NCI-H1930 (cell line): ENCODE data around the gene TBC1D4.
"Not testable (repeated sequence)": the region's sequence is repeated elsewhere in the genome, so short reads cannot be mapped to it uniquely, and the experiment has no call there.

ENCODE experiments used
- DNase-seq, 2 experiments: peaks; one replicate each; lab custom pipeline; 2025; lab: John Stamatoyannopoulos, UW

Gene TBC1D4

DNA sequence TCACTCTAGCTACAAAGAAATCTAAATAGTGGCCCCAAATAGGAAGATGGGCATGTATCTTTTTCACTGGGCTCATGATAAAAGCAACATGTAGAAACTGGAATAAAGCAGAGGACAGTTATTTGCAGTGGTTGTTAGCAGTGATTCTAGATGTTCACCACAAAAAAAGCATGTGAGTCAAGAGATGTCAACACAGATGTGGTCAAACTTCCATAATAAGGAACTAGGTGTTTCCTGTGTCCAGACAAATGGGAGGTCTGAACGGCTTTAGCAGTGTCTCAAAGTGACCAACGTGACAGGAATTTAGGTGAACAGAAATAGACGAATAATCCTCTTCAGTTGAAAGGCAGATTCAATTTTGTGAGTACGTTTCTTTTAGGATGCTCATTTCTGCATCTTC, 162.7 kb downstream of the TBC1D4 start:
- DNase-seq: no peak

DNA sequence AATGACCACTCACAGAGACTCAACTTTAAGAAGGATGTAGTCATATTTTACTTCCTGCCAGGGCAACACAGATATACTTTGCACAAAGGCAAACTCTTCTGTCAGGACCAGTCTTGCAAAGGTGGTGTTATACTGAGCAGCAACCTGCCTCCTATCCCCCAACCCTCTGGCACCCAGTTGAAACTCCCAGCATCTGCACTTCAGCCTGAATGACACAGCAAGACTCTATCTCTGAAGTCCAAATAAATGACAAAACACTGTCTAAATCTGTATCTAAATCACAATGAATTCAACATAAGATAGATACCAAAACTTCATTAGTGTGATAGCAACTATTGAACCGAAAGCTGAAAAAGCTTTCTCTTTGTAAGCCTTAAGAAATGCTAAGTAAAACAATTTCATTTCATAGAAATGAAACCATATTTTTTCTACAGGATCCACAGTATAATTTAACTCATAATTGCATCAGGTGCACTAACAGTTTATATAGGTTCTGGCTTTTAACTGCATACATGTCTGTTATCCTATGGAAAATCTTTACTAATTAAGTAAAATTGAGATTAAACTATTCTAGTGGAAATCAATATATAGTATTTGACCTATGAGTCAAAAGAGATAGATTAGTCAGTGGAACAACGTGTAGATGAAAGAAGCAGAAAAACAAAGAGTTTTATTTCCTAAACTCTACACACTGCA, 163.7 kb downstream of the TBC1D4 start:
- no peak for DNase-seq

DNA sequence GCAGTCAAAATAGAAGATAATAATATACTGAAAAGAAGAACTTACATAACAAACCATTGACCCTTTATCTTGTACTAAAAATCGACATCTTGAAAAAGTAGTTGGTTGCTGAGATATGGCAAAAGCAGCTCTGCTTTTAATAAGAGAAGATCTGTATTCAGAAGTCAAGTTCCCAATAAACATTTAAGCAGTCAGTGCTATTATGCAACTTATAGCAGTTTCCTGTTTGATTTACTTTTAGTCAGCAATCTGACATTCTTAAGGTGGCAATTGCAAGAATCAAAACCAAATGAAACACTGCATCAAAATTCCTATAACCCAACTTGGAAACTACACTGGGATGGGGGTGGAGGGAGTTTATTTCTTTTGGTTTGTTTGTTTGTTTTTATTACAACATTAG, 165.5 kb downstream of the TBC1D4 start:
- DNase-seq: no peak

DNA sequence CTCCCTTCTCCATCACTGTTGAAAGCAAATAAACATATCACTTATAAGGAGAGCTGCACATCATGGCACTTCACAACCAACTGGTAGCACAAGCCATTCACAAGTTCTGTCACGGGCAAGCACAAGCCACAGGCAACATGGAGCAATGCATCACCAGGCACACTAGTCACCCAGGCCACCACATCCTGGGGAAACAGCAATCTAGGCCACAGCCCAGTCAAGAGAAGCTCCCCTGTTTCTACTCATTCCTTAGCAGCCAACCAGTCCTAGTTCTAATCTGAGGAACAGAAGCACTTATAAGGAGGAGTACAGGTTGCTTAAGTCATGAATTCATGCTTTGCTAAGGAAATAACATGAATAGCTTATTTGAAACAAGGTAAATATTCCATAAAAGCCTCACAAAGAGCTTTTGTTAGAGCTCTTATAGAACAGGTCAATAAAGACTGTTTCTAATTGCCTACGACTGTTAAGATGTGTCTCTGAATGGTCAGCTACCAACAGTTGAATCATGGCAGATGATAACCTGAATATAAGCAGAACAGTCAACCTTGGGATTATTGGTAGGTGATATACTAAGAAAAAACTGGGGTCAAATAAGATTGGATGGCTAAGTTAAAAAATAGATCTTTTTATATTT, 169.0 kb downstream of the TBC1D4 start:
- DNase-seq: no peak

DNA sequence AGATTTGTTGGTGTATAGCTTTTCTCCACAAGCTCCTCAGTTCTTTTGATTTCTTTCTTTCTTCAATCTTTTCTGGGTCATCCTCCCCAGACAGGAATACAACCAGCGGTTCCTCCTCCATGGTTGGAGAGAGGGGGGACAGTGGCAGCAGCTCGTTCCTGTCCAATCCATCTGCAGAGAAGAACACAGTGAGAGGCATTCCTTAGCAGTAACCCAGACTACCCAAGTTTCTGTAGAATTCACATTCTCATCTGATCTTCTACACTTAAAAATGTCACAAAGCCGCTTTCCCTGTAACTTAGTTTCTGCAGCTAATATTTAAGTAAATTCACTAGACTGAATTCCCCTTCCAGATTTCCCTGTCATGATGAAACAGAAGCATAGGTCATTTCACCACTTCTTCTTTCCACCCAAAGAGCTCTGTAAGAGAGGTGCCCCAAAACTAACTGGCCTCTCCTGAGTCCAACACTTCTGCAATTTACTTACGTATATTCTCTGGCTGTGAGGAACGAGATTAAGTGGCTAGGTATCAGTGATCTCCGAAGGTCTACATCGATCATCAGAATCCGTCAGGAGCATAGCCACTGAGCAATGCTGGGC, 171.9 kb downstream of the TBC1D4 start:
- no peak for DNase-seq

DNA sequence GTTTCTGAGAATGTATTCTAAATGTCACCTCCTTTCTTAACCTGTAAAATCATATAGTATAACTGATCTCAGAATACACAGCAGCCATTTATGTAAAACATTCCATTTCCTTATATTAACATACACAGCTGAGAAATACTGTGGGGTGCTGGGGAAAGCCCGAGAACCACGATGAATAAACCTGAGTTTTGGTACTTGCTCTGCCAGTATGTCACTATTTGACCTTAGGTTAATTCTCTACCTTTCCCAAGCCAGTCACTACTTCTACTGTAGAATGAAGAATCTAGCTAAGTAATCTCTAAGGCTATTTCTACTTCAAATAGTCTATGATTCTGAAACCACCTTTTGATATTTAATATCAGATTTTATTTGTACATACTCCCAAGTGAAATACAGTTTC, 173.7 kb downstream of the TBC1D4 start:
- DNase-seq: no peak

DNA sequence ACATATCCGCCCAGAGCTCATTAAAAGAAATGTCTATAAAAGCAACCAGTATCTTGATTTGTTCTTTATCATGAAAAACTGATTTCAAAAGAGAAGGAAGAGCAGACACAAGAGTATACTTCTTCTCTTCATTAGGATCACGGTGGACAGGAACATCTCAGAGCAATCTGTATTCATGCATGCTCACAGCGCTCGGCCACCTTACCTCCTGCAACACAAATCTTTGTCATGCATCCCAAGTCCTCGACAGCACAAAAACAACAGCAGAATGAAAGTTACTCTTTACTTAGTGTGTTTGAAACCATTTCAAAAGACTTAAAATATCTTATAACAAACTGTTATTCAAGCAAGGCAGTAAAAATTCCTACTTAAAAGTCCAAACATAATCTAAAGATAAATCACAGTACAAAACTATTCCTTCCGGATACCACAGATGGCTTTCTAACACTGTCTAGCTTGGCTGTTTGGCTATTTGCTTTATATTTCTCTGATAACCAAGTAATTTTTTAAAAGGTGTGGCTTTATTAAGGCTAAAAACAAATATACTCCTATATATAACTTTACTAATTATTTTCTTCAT, 174.5 kb downstream of the TBC1D4 start:
- no peak for DNase-seq

DNA sequence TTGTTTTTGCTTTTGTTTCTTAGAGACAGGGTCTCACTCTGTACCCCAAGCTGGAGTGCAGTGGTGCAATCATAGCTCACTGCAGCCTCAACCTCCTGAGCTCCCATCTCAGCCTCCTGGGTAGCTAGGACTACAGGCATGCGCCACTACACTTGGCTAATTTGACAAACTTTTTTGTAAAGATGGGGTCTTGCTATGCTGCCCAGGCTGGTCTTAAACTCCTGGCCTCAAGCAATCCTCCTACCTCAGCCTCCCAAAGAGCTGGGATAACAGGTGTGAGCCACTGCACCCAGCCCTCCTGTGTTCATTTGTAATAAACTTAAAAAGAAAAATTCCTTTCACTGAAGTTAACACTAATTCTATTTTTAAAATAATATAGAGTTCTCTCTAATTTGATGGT, 175.0 kb downstream of the TBC1D4 start:
- not testable (repeated sequence) for DNase-seq

DNA sequence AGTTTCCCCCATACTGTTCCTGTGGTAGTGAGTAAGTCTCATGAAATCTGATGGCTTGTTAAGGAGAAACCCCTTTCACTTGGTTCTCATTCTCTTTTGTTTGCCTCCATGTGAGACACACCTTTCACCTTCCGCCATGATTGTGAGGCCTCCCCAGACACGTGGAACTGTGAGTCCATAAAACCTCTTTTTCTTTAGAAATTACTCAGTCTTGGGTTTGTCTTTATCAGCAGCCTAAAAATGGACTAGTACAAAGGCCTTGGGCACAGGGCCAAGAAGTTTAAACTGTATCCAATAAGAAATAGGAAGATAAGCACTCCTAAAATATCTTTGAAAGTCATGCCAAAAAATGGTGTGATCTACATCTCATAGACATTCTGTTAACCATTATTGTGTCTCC, 176.9 kb downstream of the TBC1D4 start:
- DNase-seq: no peak

DNA sequence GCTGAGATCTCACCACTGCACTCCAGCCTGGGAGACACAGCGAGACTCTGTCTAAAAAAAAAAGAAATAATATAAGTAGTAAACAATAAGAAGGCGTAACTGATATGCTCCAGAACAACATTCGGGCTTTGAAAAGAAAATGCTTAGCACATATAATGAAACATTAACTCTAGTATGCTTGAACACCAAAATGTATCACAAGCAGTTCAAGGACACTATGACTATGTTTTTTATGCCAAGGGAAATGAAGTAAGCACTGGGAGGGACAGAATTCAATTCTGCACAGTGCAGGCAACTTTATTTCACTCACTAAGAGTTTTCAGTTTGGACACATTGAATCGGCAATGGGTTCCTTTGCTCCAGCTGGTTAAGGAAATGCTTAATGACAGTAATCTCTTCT, 178.7 kb downstream of the TBC1D4 start:
- DNase-seq: no peak

DNA sequence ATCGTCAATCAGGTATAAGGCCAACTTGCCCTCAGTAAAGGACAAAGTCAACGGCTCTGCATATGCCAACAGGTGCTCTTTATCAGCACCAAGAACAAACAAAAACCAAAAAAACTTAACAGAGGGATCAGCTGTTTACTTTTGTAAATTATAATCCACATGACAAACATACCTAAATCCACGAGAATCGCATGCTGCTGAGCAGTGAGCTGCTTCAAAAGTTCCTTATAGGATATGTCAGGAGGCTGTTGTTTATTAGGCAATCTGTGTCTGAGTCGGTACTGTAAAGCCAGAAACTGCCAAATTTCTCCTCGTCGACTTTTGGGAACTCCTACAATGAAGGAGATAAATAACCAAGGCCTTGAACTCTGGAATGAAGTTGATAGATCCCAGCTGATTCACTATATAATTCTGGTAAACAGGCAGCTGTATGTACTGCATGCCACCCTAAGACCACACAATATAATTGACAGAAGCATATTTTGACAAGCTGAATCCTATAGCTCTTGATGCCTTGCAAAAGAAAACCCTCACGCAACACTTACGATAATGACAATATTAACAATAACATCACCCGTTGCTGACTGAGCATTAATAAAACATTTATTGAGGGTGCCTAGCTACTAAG, 179.8 kb downstream of the TBC1D4 start:
- no peak for DNase-seq

DNA sequence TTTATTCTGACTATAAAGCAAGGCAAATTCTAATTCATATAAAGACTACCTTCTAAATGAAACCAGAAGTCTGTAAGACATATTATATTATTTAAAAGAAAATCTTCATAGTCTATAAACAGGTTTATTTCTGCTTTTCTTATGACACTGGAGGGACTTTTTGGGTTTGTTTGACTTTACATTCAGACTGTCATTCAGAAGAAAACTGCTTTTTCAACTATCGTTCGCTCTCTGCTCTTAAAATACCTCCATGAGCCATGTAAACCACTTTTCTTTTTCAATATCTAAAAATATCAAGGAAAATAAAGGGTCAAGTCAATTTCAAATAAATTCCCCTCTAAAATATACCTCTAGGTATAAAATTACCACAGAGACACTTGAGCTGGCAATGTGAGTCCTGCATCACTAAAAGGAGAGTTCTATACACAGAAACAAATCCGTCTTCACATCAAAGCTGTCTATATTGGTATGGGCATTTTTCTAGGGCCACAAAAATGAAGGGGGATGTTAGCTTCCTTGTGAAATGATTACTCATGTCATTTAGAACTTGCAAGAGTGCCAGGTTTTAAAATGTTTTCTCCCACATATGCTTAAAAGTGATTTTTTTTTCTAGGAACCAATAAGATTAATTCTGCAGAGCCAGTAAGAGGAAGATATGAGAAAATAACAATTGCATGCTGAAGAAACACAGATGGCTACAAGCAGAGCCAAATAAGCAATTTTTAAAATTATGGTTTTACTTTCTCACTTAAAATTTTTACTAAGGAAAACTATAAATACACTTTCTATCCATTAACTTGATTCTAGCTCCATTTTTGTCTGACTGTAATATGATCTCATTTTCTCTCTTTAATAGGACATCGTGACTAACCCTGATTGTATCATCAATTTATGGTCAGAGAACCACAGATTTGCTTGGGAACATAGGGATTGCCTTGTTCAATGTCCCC, 181.8 kb downstream of the TBC1D4 start:
- no peak for DNase-seq

DNA sequence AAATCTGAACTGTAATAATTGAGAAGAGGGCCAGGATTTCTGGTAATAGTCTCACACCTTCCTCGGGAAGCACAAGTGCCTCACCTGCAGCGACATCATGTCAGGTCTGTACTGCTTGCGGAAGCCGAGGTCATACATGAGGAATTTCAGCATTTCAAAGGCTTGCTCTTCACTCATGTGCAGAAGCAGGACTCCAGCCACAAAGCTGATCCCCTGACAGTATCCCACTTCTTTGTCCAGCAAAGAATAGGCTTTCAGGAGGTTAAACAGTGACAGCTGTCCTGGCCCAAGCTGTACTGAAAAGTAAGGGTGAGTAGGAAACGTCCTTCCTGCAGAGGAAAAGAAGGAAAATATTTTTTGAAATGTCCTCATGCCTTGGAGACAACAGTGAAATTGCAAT, 182.7 kb downstream of the TBC1D4 start:
- DNase-seq: no peak

DNA sequence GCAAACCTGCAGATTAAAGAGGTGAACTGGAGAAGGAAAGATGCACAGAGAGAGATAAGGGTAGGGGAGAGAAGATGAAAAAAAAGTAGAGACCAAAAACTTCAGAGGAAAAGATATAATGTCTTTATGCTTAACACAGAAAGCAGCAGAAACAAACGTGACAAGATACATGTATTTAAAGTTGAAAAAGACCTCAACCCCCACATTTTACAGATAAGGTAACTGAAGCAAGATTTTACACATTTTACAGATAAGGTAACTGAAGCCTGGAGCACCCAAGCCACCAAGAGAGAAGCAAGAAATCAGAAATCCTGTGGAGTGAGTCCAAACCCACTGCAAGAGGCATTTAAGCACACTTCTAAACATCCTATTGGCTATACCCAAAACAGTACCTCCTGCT, 185.3 kb downstream of the TBC1D4 start:
- no peak for DNase-seq

DNA sequence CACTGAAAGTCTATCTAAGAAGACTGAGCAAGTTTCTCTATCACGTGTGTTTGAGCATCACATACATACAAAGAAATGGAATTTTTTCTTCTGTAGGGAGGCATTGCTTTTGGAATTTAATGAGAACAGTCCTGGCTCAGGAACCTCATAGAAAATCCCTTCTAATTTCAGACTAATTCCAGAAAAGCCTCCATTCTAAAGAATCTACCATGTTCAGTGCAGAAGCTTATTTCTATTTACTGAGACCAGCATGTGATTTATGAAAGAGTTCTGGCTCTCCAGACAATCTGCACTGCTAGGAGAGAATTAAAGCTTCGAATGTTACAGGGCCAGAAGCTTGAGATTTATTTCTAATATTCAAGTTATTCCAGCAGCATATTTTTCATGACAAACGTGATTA, 186.8 kb downstream of the TBC1D4 start:
- no peak for DNase-seq

DNA sequence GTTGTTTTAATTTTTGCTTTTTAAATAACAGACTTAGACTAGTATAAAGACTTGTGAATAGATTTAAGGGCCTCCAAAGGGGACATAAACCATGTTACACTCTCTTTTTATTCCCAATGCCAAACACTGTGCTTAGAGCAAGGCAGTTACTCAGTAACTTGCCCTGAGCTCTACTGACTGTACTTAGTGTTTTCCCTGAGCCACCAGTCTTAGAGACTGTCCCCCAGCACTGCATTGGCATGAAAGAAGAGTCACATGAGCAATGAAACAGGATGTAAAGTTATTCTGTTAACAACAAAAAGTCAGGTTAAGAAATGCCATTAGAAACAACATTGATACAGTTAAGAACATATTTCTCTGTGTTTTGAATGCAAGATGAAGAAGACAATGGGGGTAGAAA, 187.9 kb downstream of the TBC1D4 start:
- DNase-seq: no peak

DNA sequence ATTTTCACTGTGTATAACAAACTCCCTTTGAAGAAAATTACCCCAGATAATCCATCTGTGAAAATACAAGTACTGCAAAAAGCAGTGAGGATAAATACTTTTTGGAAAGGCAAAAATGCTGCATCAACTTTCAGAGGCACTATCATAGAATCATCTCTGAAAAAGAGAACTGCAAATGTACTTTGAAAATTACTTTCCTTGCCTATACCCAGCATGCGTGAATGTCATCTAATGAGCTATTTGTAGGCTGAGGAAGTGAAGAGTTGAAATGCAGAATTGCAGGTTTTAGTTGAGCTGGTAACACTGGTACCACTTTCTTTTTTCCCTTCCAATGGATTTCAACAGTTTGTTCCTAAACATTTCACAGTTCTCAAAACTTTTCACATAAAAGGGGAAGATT, 196.7 kb downstream of the TBC1D4 start:
- DNase-seq: no peak

DNA sequence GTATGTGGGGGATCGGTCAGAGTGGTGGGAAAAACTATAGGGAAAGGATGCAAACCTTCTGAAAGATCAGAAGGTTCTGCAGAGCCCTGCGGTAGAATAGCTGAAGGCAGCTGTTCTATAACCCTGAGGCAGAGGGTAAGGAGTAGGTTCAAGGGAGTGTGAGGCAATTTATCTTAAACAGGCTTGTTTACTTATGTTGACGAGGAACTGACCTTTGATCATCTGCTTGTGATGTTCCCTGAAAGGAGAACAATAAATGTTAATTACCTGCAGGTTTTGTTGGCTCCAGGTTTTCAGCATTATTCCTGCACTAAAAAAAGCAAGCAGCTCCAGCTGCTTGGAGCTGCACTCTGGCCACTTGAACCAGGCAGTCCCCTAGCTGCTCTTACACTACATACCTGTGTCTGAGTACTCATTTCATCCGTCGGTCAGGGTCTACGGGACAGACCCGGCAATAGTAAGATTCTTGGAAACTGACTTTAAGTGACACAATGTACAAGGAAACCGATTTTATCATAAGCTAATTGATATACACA, 202.1 kb downstream of the TBC1D4 start:
- no peak for DNase-seq

DNA sequence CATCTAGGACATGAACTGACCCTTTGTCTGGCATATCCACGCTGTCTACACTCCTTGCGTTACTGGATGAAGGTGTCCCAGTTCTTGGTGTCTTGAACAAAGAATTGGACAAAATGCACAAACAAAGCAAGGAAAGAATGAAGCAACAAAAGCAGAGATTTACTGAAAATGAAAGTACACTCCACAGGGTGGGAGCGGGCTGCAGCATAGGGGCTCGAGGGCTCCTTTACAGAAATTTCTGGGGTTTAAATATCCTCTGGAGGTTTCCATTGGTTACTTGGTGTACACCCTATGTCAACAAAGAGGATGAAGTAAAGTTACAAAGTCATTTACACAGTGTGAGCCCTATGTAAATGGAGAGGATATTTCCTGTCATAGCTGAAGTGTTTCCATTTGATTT, 208.3 kb downstream of the TBC1D4 start:
- DNase-seq: not testable (repeated sequence)

DNA sequence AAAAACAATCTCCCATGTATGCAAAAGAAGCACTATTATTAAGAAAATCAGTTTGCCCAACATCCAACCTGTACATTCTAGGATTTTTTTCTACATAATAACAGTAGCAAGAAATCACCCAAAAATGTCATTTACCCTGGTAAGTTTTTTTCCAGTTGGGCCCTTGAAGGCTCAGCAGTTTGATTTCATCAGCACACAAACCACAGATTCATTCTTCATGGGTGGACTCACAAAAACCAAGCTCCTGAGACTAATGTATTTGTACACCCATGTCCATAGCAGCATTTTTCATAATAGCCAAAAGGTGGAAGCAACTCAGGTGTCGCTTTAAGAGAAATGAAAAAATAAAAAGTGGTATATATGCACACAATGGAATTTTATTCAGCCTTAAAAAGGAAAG, 210.1 kb downstream of the TBC1D4 start:
- no peak for DNase-seq

DNA sequence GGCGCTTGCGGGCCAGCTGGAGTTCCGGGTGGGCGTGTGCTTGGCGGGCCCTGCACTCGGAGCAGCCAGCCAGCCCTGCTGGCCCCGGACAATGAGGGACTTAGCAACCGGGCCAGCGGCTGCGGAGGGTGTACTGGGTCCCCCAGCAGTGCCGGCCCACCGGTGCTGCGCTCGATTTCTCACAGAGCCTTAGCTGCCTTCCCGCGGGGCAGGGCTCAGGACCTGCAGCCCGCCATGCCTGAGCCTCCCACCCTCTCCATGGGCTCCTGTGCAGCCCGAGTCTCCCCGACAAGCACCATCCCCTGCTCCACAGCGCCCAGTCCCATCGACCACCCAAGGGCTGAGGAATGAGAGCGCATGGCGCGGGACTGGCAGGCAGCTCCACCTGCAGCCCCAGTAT, 213.5 kb downstream of the TBC1D4 start:
- not testable (repeated sequence) for DNase-seq
